Activated CD4-positive, alpha-beta T cell treated with anti-CD3 and anti-CD28 coated beads, Interleukin-10, Interleukin-2, amounts not matched to agents 100 ng/mL and 50 ng/mL, durations not matched to agents 16 hours and 8 hours (primary cell): ENCODE data around the gene HYAL3.
"Not testable (repeated sequence)": the region's sequence is repeated elsewhere in the genome, so short reads cannot be mapped to it uniquely, and the experiment has no call there.

Experiments
- DNase-seq: peaks from one replicate; pipeline ENCODE4 v3.0.0-alpha.2; 2020

The HYAL3 gene

DNA sequence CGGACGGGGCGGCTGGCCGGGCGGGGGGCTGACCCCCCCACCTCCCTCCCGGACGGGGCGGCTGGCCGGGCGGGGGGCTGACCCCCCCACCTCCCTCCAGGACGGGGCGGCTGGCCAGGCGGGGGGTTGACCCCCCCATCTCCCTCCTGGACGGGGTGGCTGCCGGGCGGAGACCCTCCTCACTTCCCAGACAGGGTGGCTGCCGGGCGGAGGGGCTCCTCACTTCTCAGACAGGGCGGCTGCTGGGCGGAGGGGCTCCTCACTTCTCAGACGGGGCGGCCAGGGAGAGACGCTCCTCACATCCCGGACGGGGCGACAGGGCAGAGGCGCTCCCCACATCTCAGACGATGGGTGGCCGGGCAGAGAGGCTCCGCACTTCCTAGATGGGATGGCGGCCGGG, 12.8 kb upstream of the HYAL3 start:
- not testable (repeated sequence) for DNase-seq

DNA sequence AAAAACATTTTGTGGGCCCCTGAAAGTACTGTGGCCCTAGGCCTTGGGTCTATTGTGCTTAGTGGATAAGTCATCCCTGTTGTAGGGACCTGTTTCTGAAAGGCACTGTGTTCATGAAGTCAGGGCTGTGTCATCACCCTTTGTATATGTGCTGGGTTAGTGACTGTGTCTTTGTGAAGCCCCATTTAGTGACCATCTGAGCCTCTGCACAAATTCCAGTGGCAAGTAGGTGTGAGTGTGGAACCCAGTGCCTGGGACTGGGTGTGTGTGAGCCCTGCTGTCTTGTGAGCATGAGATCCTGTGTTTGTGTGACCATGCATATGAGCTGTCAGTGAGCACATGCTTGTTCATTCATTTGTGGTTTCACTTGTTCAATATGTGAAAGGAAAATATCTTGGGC, 5.4 kb upstream of the HYAL3 start:
- DNase-seq = no peak

GRCh38 chr3:50303013-50303815, 4.0 kb upstream of the HYAL3 start, which contains the start of gene HYAL1:
Gene HYAL1, minus strand, starts transcription at chr3:50303574. Its CDS starts 618 bp downstream, at chr3:50302956.
- no peak for DNase-seq

DNA sequence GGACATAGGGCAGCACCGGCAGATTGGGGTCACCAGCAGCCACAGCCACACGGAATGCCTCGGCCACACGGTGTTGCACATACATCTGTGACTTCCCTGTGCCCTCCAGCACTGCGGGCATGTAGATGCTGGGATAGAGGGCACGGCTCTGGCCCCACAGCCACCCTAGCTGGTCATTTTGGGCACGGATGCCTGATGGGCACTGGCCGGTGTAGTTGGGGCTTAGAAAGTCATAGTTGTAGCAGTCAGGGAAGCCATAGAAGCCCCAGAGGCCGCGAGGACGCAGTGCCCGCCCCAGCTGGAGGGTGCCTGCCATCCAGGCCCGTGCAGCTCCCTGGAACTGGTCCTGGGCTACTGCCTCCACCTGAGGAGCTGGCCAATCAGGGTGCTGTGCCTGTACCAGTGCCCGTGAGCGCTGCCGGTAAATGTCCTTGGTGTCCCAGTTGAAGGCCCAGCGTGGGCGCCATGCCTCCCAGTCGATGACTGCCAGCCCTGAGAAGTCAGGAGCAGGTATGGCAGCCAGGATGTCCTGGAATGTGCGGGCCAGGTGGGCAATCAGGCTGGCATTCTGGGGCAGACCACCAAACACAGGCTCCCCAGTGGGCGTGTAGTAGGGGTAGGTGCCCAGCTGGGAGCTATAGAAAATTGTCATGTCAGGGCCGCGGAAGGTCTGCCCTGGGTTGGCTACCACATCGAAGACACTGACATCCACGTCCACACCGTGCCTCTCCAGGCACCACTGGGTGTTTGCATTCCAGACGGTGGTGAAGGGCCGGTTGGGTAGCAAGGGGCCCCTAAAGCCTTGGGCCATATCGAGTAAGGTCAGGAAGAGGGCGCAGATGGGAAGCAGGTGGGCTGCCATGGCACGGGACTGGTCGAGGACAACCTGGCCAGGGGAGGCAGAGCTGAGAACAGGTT, 3.1 kb upstream of the HYAL3 start:
- DNase-seq = no peak

GRCh38 chr3:50300681-50301254, 1.6 kb upstream of the HYAL3 start:
- no peak for DNase-seq

DNA sequence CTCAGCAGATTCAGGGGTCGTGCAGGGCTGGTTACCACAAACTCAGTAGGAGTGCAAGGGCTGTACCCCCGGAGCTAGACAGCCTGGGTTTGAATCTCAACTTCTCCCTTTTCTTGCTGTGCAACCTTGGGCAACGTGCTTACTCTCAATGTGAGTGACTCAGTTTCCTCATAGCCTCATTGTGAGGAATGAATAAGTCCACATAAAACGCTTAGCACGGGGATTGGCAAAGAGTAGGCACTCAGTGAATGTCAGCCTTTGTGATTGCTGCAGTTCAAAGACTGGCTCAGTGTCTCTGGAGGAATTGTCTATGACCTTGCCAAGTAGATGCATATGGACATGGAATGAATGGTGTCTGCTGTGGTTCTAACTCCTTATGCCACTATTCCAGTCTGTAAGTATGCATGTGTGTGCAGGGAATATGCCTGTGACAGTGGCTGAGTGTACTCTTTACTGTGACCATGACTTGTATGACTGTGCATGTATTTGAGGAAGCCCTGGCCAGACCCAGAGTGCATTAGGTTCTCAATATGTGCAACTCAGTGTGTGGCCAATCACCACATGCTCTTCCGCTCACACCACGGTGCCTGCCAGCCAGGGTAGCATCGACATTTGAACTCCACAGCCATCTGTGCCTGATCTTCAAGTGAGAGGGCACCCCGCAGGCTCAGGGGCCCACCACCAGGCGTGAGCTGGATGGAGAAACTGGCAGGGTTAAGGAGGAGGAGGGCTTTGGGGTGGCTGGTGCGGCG, 900 bp upstream of the HYAL3 start:
- peak; percentile 34 for DNase-seq

- no peak for DNase-seq
Observed at GRCh38 chr3:50299638-50299928, 378 bp upstream of the HYAL3 start.

- no peak for DNase-seq
Observed at GRCh38 chr3:50297896-50298725, 1.1 kb downstream of the HYAL3 start.

DNA sequence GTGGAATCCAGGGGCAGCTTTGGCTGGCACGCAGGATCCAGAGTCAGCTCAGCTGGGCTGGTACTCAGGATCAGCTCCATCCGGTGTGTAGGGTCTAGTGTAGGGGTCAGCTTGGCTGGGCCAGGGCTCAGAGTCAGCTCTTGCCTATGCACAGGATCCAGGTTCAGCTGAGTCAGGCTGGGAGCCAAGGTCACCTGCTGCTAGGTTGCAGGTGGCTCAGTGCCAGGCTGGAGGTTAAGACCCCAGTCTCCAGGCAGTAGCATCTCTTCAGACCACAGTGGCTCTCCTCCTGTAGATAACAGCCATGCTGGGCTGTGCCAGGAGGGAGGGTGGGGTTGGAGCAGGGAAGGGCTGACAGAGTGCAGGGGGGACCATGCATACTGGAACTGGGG, 1.8 kb downstream of the HYAL3 start:
- DNase-seq = no peak

DNA sequence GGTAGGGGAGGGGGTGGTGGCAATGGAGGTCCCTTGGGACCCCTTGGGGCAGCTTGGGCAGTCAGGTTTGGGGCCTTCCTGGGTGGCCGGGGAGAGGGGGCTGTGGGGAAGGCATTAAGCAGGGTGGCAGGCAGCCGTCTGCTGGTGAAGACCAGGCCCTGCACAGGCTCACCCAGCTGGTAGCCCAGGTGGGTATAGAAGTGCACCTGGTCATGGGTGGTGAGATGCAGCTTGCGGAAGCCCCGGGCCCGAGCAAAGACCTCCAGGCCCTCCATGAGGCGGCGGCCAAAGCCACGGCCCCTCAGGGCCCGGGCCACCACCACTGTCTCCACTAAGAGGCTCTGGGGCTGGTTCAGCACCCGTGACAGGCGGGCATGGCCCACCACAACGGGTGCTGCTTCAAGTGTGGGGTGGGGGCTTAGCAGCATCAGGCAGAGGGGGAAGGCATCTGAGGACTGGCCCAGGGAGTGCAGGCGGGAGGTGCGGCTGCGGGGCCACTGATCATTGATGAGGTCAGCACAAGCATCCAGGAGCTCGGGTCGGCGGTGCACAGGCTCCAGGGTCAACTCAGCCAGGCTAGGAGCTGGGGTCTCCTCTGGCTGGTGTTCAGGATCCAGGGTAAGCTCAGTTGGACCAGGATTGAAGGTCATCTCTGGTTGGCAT, 2.4 kb downstream of the HYAL3 start:
- DNase-seq = no peak

DNA sequence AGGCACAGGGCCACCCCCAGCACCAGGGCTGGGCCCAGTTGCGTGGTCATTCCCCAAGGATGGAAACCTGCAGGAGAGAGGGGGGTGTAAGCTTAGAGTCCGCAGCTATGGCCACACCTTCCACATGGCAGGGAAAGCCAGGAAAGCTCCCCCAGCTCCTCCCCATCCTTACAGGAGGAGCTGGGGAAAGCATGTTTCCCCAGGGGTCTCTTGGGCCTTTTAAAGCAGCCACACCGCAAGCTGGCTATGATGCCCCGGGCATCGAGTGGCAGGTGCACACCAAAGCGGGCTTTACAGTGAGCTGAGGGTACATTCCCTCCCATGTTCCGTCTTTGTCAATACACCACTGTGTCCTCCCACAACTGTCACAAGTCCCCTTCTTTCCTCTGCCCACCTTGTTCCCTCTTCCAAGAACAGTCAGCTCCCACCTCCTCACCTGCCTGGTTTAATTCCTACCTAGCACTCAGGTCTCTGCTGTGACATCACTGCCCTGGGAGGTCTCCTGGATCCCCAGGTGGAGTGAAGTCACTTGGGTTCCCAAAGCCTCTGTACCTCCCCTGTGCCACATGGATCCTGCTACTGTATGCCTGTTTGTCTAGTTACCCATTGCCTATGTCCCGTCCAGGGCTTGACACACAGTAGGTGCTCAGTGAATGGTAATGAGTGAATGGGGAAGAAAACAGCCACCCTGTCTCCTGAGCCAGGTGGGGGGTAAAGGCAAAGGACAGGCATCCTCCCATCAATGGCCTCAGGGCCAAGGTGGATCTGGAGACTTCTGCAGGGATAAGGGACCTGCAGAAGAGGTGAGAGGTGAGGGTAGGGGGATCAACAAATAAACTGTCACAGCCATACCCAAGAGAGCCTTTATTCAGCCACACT, 3.4 kb downstream of the HYAL3 start:
- no peak for DNase-seq

GRCh38 chr3:50294492-50295403, 4.5 kb downstream of the HYAL3 start:
- no peak for DNase-seq

DNA sequence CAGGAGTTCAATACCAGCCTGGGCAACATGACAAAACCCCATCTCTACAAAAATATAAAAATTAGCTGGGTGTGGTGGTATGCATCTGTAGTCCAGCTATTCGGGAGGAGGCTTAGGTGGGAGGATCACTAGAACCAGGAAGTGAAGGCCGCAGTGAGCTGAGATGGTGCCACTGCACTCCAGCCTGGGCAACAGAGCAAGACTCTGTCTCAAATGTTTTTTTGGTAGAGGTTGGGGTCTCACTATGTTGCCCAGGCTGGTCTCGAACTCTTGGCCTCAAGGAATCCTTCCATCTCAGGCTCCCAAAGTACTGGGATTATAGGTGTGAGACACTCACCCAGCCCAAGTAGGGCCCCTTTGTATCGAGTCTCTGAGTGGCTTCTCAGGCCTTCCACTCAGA, 5.1 kb downstream of the HYAL3 start:
- DNase-seq = no peak

GRCh38 chr3:50293079-50293801, 6.0 kb downstream of the HYAL3 start:
- no peak for DNase-seq

GRCh38 chr3:50292159-50293078, 6.8 kb downstream of the HYAL3 start, which contains the start of gene IFRD2:
Gene IFRD2, minus strand, starts transcription at chr3:50292429. Its CDS starts 155 bp downstream, at chr3:50292274.
- peak; percentile 99 for DNase-seq

- DNase-seq = no peak
Observed at GRCh38 chr3:50290161-50290641, 9.0 kb downstream of the HYAL3 start.

- no peak for DNase-seq
Observed at GRCh38 chr3:50289130-50289529, 10.1 kb downstream of the HYAL3 start.
